Loucy (cell line): ENCODE data around the gene NAA11.

Source experiments
- EZH2phosphoT487 ChIP-seq: fragments of 200-600 bp; IDR thresholded peaks from 2 replicates; pipeline ENCODE4 v1.6.1; 2018; ENCODE audit warnings: antibody characterized with exemption, mild to moderate bottlenecking, moderate library complexity, borderline replicate concordance
- TF ChIP-seq, protein P1 (sequence below): fragments of 200-600 bp; sonication (generic); conservative IDR thresholded peaks from 2 replicates; pipeline ENCODE4 v1.5.1; 2014; ENCODE audit warnings: mild to moderate bottlenecking, antibody characterized with exemption, low read length

GRCh38 chr4:79298027-79298426, 27.8 kb downstream of the NAA11 start:
- TF ChIP-seq, protein P1, sequence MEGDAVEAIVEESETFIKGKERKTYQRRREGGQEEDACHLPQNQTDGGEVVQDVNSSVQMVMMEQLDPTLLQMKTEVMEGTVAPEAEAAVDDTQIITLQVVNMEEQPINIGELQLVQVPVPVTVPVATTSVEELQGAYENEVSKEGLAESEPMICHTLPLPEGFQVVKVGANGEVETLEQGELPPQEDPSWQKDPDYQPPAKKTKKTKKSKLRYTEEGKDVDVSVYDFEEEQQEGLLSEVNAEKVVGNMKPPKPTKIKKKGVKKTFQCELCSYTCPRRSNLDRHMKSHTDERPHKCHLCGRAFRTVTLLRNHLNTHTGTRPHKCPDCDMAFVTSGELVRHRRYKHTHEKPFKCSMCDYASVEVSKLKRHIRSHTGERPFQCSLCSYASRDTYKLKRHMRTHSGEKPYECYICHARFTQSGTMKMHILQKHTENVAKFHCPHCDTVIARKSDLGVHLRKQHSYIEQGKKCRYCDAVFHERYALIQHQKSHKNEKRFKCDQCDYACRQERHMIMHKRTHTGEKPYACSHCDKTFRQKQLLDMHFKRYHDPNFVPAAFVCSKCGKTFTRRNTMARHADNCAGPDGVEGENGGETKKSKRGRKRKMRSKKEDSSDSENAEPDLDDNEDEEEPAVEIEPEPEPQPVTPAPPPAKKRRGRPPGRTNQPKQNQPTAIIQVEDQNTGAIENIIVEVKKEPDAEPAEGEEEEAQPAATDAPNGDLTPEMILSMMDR: no peak; the same call in 1 of the 2 replicates
- no peak for TF ChIP-seq EZH2phosphoT487
